GM21360 (cell line): ENCODE measurements around the gene CRYGA.

Experiments
- ATAC-seq: cut with Tn5 transposase; IDR thresholded peaks from one replicate; pipeline ENCODE4 v1.9.1; 2021; ENCODE audit warnings: mild to moderate bottlenecking, moderate library complexity; ENCODE audit not compliant: unreplicated experiment

The CRYGA gene

GRCh38 chr2:208163489-208163888 lies at the start of gene CRYGA:
Gene CRYGA, minus strand, starts transcription at chr2:208163589. Its CDS starts 33 bp downstream, at chr2:208163556.
- ATAC-seq: no peak

- ATAC-seq: no peak
Measured at GRCh38 chr2:208210688-208211451, 47.5 kb upstream of the CRYGA start.

- ATAC-seq: no peak
Measured at GRCh38 chr2:208208335-208209085, 45.1 kb upstream of the CRYGA start.

GRCh38 chr2:208207769-208208168 lies 44.4 kb upstream of the CRYGA start:
- ATAC-seq: no peak

- ATAC-seq: no peak
Measured at GRCh38 chr2:208204166-208204565, 40.8 kb upstream of the CRYGA start.

- ATAC-seq: no peak
Measured at GRCh38 chr2:208195531-208195930, 32.1 kb upstream of the CRYGA start.

GRCh38 chr2:208192611-208193236 lies 29.3 kb upstream of the CRYGA start:
- ATAC-seq: no peak

GRCh38 chr2:208189810-208190503 lies 26.6 kb upstream of the CRYGA start, which contains the start of gene C2orf80:
Gene C2orf80, minus strand, starts transcription at chr2:208190030. Its CDS starts 3,044 bp downstream, at chr2:208186986.
- no peak for ATAC-seq

GRCh38 chr2:208189069-208189809 lies 25.9 kb upstream of the CRYGA start:
- no peak for ATAC-seq

- ATAC-seq: no peak
Measured at GRCh38 chr2:208186893-208187292, 23.5 kb upstream of the CRYGA start.

GRCh38 chr2:208186465-208186864 lies 23.1 kb upstream of the CRYGA start:
- no peak for ATAC-seq

- no peak for ATAC-seq
Measured at GRCh38 chr2:208183972-208184705, 20.8 kb upstream of the CRYGA start.

GRCh38 chr2:208183526-208183925 lies 20.1 kb upstream of the CRYGA start:
- ATAC-seq: no peak

GRCh38 chr2:208182835-208183234 lies 19.4 kb upstream of the CRYGA start:
- ATAC-seq: no peak

- ATAC-seq: no peak
Measured at GRCh38 chr2:208179028-208179609, 15.7 kb upstream of the CRYGA start.

- ATAC-seq: no peak
Measured at GRCh38 chr2:208175840-208176153, 12.4 kb upstream of the CRYGA start.

- peak; percentile 99 for ATAC-seq
Measured at GRCh38 chr2:208175069-208175839, 11.9 kb upstream of the CRYGA start.

GRCh38 chr2:208174144-208174543 lies 10.8 kb upstream of the CRYGA start:
- no peak for ATAC-seq

GRCh38 chr2:208172125-208172524 lies 8.7 kb upstream of the CRYGA start:
- no peak for ATAC-seq
